GM18499 (cell line): ENCODE data around the gene UNC93B1.
"Not testable (repeated sequence)": the region's sequence is repeated elsewhere in the genome, so short reads cannot be mapped to it uniquely, and the experiment has no call there.

Experiments
- ATAC-seq: cut with Tn5 transposase; IDR thresholded peaks from one replicate; pipeline ENCODE4 v1.9.1; 2021; ENCODE audit warnings: moderate number of reproducible peaks; ENCODE audit not compliant: insufficient read depth, unreplicated experiment

UNC93B1 gene

DNA sequence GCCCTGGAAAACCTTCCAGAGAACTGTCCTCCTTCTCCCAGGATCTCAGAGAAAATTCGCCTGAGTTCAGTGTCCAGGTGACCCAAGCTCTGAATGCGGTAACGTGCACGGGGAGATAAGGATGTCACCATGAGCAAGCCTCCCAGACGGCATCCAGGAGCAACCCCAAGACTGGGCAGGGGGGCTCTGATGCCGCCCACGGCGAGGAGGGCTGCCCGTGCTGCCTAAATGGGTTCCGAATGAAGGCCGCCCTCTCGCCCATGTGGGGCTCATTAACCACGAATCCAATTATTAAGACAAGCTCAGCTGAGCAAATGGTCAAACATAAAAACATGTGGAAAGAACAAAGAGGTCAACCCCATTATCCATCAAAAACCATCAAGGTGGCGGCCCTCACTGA is 49.6 kb downstream of the UNC93B1 start:
- ATAC-seq, result not testable (repeated sequence)

DNA sequence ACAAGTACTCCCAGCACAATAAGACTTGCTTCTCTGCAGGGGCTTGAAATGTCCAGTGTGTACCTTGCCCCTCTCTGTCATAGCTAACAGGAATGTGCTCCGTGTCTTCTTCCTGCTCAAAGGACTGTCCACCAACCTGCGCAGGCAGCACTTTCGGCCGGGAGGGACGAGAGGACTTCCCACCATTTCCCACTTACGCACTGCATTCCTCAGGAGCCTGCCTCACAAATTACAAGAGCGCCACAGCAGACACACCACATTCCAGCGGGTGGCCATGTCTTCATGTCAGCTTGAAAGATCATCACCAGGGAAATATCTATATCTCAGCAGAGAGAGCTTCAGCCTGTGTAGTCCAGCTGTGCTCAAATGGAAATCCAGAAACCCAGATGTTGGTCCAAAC is 53.2 kb downstream of the UNC93B1 start:
- ATAC-seq, result not testable (repeated sequence)

DNA sequence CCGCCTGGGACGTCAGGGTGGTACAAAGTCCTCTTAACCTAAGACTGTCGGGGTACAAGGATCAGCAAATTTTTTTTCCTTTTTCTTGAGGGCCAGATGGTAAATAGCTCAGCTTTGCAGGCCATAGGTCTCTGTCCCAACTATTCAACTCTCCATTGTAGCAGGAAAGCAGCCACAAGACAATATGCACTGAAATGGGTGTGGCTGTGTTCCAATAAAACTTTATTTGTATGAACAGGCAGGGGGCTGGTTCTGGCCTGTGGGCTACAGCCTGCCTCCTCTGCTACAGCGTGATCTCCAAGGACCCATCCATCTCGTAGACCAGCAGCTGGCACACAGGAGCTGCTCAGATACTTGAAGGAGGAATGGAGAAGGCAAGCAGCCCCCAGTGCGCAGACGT is 56.1 kb downstream of the UNC93B1 start:
- ATAC-seq, result not testable (repeated sequence)

DNA sequence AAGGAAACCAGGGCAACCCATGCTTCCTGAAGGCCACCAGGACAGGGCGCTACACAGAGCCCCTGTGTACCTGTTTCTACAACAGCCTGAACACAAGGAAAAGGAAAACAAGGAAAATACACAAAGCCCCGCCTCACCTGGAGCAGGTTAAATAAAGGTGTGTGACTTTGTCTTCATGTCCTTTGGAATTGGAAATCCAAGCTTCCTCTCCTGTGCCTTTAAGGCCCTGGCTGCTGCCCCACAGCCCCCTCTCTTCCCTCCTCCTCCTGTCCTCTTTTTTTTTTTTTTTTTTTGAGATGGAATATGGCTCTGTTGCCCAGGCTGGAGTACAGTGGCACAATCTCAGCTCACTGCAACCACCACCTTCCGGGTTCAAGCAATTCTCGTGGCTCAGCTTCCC is 57.5 kb downstream of the UNC93B1 start:
- not testable (repeated sequence) for ATAC-seq

DNA sequence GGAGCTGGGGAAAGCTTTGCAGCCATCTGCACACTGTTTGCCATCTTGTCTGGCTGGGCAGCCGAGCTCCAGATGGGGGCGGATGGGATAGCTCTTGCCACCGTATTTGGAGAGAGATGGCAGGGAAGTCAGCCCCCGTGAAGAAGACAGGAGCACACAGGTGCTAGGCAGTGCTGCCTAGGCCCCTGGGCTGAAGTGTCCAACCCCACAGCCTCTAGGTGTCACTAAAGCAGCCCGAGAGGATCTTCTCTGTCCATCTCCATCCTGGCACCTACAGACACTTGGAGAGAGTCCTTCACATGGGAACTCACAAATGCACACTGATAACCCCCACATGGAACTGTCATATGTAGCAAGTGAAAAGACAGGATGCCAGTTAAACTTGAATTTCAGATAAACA is 60.5 kb downstream of the UNC93B1 start:
- ATAC-seq, result not testable (repeated sequence)
